HCT116 (cell line): Measurements from ENCODE around the gene ATP8B3. TPM values are rescaled to one million over a fixed set of nuclear protein-coding genes. Genes with fewer than 3 reads are reported as not detected.
A peak's percentile ranks its signal among the peaks of the same experiment; 100 is the strongest.

Experiments used
- ATAC-seq: fragments of 200-7000 bp; cut with Tn5 transposase; 2 replicates; pipeline ENCODE4 v1.9.1; 2020; ENCODE audit warnings: mild to moderate bottlenecking, moderate library complexity
- BruUV-seq: library from RNA; stranded (reverse); fragments of 400-500 nt; replicated peaks from 2 replicates; lab custom pipeline; 2021; lab: Mats Ljungman, UMichigan
- CTCF ChIA-PET: fragments of 300-600 bp; sonication (Branson Sonifier 250); formaldehyde crosslinking; loops from one replicate; lab custom pipeline; 2021; ENCODE audit warnings: antibody characterized with exemption; lab: Charles Lee
- POLR2A ChIA-PET: fragments of 300-600, 350-600 bp; sonication (Branson Sonifier 250); formaldehyde crosslinking; loops from one replicate; lab custom pipeline; 2021; ENCODE audit warnings: antibody characterized with exemption; lab: Charles Lee
- RAD21 ChIA-PET, 2 experiments: fragments of 300-600 bp; sonication (Branson Sonifier 250); formaldehyde crosslinking; loops; one replicate each; lab custom pipeline; 2023; ENCODE audit warnings: low total read pairs in 2 of 2; ENCODE audit not compliant: uncharacterized antibody in 2 of 2, unreplicated experiment in 2 of 2, low non-redundant PET in 1 of 2; lab: Charles Lee
- DNase-seq: peaks from one replicate; pipeline ENCODE4 v3.0.0-alpha.2; 2010; ENCODE audit warnings: low read depth, low spot score
- H2AFZ ChIP-seq: fragments of 200-600 bp; shearing (Covaris generic), sonication (generic); 2 replicates; pipeline ENCODE4 v1.6.1; 2017; ENCODE audit warnings: low read depth, mixed run types, mixed read lengths, antibody characterized with exemption, low read length; ENCODE audit not compliant: poor library complexity, severe bottlenecking
- H3K27ac ChIP-seq: 2 replicates; pipeline ENCODE4 v1.5.1; 2012; ENCODE audit warnings: low read depth, low read length
- H3K27me3 ChIP-seq: fragments of 200-600 bp; sonication (generic); 2 replicates; pipeline ENCODE4 v1.6.1; 2016; ENCODE audit warnings: mixed run types, low read length, mixed read lengths; ENCODE audit not compliant: insufficient read depth
- H3K36me3 ChIP-seq, 2 experiments: fragments of 200-500 bp in 1 of 2; fragments of 200-600 bp in 1 of 2; sonication (Bioruptor generic) in 1 of 2; sonication (generic) in 1 of 2; 2 replicates each; pipeline versions ENCODE4 v1.5.1 to v1.6.1; 2014 to 2016; ENCODE audit warnings: low read length in 2 of 2, inconsistent platforms in 1 of 2, mixed read lengths in 1 of 2, mixed run types in 1 of 2; ENCODE audit not compliant: insufficient read depth in 2 of 2, control insufficient read depth in 1 of 2
- H3K4me1 ChIP-seq, 2 experiments: fragments of 200-600 bp in 1 of 2; sonication (generic) in 1 of 2; 2 replicates each; pipeline versions ENCODE4 v1.5.1 to v1.6.1; 2012 to 2017; ENCODE audit warnings: low read length in 2 of 2, inconsistent platforms in 1 of 2, mild to moderate bottlenecking in 1 of 2, mixed read lengths in 1 of 2, mixed run types in 1 of 2, moderate library complexity in 1 of 2; ENCODE audit not compliant: insufficient read depth in 2 of 2, control insufficient read depth in 1 of 2
- H3K4me2 ChIP-seq: fragments of 200-600 bp; sonication (generic); 2 replicates; pipeline ENCODE4 v1.6.1; 2017; ENCODE audit warnings: mixed run types, low read length, mixed read lengths
- H3K4me3 ChIP-seq, 2 experiments: fragments of 200-600 bp in 1 of 2; sonication (generic) in 1 of 2; replicated peaks in 1 of 2; 2 replicates each; pipeline ENCODE4 v1.5.1; 2011 to 2016; ENCODE audit warnings: low read length in 2 of 2, control low read depth in 1 of 2, low read depth in 1 of 2, mild to moderate bottlenecking in 1 of 2, mixed read lengths in 1 of 2, mixed run types in 1 of 2
- H3K79me2 ChIP-seq: fragments of 200-600 bp; sonication (generic); 2 replicates; pipeline ENCODE4 v1.6.1; 2017; ENCODE audit warnings: mild to moderate bottlenecking, mixed run types, low read length, moderate library complexity, mixed read lengths; ENCODE audit not compliant: insufficient read depth
- H3K9ac ChIP-seq: fragments of 200-600 bp; sonication (generic); 2 replicates; pipeline ENCODE4 v1.6.1; 2016; ENCODE audit warnings: low read length, mixed read lengths
- H3K9me2 ChIP-seq: fragments of 200-600 bp; sonication (generic), shearing (Covaris generic); 2 replicates; pipeline ENCODE4 v1.6.1; 2017; ENCODE audit warnings: mixed run types, mild to moderate bottlenecking, moderate library complexity; ENCODE audit not compliant: insufficient read depth
- H3K9me3 ChIP-seq, 2 experiments: fragments of 200-500 bp in 1 of 2; fragments of 200-600 bp in 1 of 2; sonication (Bioruptor generic) in 1 of 2; sonication (generic) in 1 of 2; 2 replicates each; pipeline ENCODE4 v1.6.1; 2014 to 2017; ENCODE audit warnings: low read length in 2 of 2, mixed read lengths in 2 of 2, inconsistent platforms in 1 of 2, low read depth in 1 of 2, mild to moderate bottlenecking in 1 of 2, mixed run types in 1 of 2, moderate library complexity in 1 of 2; ENCODE audit not compliant: control insufficient read depth in 1 of 2, insufficient read depth in 1 of 2
- H4K20me1 ChIP-seq: fragments of 200-600 bp; sonication (generic), shearing (Covaris generic); 2 replicates; pipeline ENCODE4 v1.6.1; 2017; ENCODE audit warnings: mixed run types, mild to moderate bottlenecking, moderate library complexity; ENCODE audit not compliant: insufficient read depth
- POLR2AphosphoS5 ChIP-seq: IDR thresholded peaks from 2 replicates; pipeline ENCODE4 v1.6.1; 2011; ENCODE audit warnings: mild to moderate bottlenecking, low read depth, low read length, moderate library complexity
- RAD21 ChIP-seq: IDR thresholded peaks from 2 replicates; pipeline ENCODE4 v1.6.1; 2012; ENCODE audit warnings: low read depth, mild to moderate bottlenecking
- SP1 ChIP-seq: IDR thresholded peaks from 2 replicates; pipeline ENCODE4 v1.6.1; 2012; ENCODE audit warnings: low read depth
- SRF ChIP-seq: IDR thresholded peaks from 2 replicates; pipeline ENCODE4 v1.6.1; 2012; ENCODE audit warnings: low read depth
- YY1 ChIP-seq: IDR thresholded peaks from 2 replicates; pipeline ENCODE4 v1.6.1; 2011; ENCODE audit warnings: low read length, low read depth, moderate library complexity, mild to moderate bottlenecking; ENCODE audit not compliant: insufficient replicate concordance; ENCODE audit errors: extremely low read depth
- intact Hi-C: fragments of 100-400 bp; cut with micrococcal nuclease; formaldehyde crosslinking; loops from 2 replicates; pipeline ENCODE4 v1.10.0; 2022
- total RNA-seq: library from RNA; stranded (reverse); gene quantifications from one replicate; pipeline ENCODE4 v1.2.1, GENCODE V29; 2021; ENCODE audit not compliant: unreplicated experiment
- TF ChIP-seq, protein P1 (sequence below), 3 experiments: fragments of 200-600 bp in 1 of 3; sonication (generic) in 1 of 3; IDR thresholded peaks in 2 of 3; conservative IDR thresholded peaks in 1 of 3; 2 replicates each; pipeline ENCODE4 v1.5.1; 2012 to 2017; ENCODE audit warnings: low read depth in 2 of 3, low read length in 2 of 3, antibody characterized with exemption in 1 of 3, borderline replicate concordance in 1 of 3, control low read depth in 1 of 3, mild to moderate bottlenecking in 1 of 3, mixed read lengths in 1 of 3, mixed run types in 1 of 3, moderate library complexity in 1 of 3; ENCODE audit not compliant: insufficient read depth in 1 of 3
- TF ChIP-seq, protein P2 (sequence below): IDR thresholded peaks from 2 replicates; pipeline ENCODE4 v1.6.1; 2012

ATP8B3 gene
- total RNA-seq, 1 experiment from 2014 or later, result 17.0 TPM

DNA sequence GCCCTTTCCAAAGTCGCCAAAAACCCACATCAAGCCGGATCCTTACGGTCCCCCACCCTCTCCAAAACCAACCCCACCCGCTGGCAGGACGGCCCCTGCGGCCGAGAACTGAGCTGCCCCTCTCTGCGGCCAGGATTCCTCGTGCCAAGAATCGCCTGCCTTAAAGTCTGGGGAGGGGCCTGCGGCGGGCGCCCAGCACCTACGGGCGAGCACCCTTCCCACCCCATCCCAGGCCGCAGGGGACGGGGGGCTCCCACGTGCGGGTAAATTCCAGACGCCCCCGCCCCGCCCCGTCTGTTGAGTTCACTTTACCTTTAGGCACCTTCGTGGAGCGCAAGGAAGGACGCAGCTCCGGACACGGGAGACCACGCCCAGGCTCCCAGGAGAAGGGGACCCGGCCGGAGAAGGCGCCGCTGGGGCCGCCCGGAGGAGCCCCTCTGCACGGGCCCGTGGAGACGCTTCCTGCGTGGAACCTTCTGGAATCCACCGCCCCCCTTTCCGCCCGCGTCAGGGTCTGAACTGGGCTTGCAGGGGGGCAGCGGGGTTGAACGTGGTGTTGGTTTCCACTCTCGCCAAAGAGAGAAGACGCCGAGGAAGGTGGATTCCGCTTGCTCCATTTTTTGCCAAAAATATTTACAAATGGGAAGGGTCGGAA is 36.0 kb downstream of the ATP8B3 start:
- ChIA-PET POLR2A (no interaction called here), RAD21 (interaction anchor here in 1 of 2 experiments (0.6 kb wide), 1 partner anchor 230 kb away, joined by 3 read pairs; no protein-coding TSS in a partner anchor), CTCF (no interaction called here)
- DNase-seq, result no peak
- intact Hi-C loops, result no loop called here
- H3K9ac ChIP-seq, result no peak overlapping the region
- peak; percentile 7; the same call in 1 of the 2 replicates for TF ChIP-seq POLR2AphosphoS5
- TF ChIP-seq SRF, result no peak
- peaks cover 3% of the 10 kb centered on the region; the same call in 1 of the 2 replicates for H3K79me2 ChIP-seq
- no peak for ATAC-seq
- H3K9me2 ChIP-seq, result no peaks in the 10 kb centered on the region
- H3K4me1 ChIP-seq, result peaks cover 18 to 39% of the 10 kb centered on the region in 2 experiments
- H3K27ac ChIP-seq, result no peak overlapping the region
- peaks cover 0 to 6% of the 10 kb centered on the region in 2 experiments; a peak in 1 of 4 replicates for H3K9me3 ChIP-seq
- no peak overlapping the region for H2AFZ ChIP-seq
- H3K36me3 ChIP-seq, result no peaks in the 10 kb centered on the region
- BruUV-seq, result no TSS peak
- no peaks in the 10 kb centered on the region for H4K20me1 ChIP-seq
- H3K4me3 ChIP-seq, result no peak overlapping the region
- no peak overlapping the region for H3K4me2 ChIP-seq
- no peaks in the 10 kb centered on the region for H3K27me3 ChIP-seq

DNA sequence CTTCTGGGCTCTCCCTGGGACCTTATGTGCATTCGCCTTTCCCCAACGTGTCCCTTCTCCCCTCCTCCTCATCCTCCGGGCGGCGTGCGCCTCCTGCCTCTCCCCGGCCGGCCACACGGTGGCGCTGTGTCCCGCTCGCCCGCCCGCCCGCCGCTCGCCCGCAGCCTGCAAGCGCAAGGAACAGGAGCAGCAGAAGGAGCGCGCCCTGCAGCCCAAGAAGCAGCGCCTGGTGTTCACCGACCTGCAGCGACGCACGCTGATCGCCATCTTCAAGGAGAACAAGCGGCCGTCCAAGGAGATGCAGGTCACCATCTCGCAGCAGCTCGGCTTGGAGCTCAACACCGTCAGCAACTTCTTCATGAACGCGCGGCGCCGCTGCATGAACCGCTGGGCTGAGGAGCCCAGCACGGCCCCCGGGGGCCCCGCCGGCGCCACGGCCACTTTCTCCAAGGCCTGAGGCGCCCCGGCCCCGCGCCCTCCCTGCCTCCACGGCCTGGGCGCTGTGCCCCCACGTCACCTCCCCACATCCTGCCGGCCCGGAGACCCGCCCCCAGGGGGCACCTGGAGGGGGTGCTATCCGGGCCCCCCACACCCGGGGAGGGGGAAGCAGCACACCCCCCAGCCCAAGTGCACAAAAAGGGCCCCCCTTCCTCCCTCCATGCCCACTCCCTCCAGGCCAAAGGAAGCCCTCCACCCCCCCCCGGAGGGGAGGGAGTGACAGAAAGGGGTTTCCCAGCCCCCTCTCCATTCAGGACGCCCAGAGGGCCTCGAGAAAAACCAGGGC is 36.9 kb downstream of the ATP8B3 start:
- POLR2A ChIA-PET, result no interaction called here

More for the DNA sequence above, 36.9 kb downstream of the ATP8B3 start:
- Histone ChIP-seq H3K4me2 (no peak overlapping the region), H3K27me3 (no peaks in the 10 kb centered on the region), H3K4me1 (peaks cover 18 to 48% of the 10 kb centered on the region in 2 experiments), H3K79me2 (peaks cover 3% of the 10 kb centered on the region; the same call in 1 of the 2 replicates), H3K9me2 (no peaks in the 10 kb centered on the region), H3K9me3 (peaks cover 4 to 9% of the 10 kb centered on the region in 2 experiments; a peak in 3 of 4 replicates), H3K9ac (no peak overlapping the region), H3K36me3 (0 out of 4 replicates have a peak, but pooled peaks cover 0 to 1% of the 10 kb centered on the region in 2 experiments), H3K27ac (no peak overlapping the region), H2AFZ (no peak overlapping the region), H3K4me3 (no peak overlapping the region), H4K20me1 (no peaks in the 10 kb centered on the region)
- RAD21 ChIA-PET, result no interaction called here
- intact Hi-C loops, result no loop called here
- TF ChIP-seq SP1 (no peak), YY1 (no peak), RAD21 (peak; percentile 37)
- TF ChIP-seq, protein P1, sequence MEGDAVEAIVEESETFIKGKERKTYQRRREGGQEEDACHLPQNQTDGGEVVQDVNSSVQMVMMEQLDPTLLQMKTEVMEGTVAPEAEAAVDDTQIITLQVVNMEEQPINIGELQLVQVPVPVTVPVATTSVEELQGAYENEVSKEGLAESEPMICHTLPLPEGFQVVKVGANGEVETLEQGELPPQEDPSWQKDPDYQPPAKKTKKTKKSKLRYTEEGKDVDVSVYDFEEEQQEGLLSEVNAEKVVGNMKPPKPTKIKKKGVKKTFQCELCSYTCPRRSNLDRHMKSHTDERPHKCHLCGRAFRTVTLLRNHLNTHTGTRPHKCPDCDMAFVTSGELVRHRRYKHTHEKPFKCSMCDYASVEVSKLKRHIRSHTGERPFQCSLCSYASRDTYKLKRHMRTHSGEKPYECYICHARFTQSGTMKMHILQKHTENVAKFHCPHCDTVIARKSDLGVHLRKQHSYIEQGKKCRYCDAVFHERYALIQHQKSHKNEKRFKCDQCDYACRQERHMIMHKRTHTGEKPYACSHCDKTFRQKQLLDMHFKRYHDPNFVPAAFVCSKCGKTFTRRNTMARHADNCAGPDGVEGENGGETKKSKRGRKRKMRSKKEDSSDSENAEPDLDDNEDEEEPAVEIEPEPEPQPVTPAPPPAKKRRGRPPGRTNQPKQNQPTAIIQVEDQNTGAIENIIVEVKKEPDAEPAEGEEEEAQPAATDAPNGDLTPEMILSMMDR (IDR thresholded peaks at IDR 0.05 in 2 of 3, conservative IDR thresholded peaks at IDR 0.05 in 1 of 3; ENCODE audit: borderline replicate concordance in 1 of 3, insufficient read depth in 1 of 3, low read depth in 2 of 3, low read length in 2 of 3), result peak; percentile 35 to 74 (median 61); a peak in 5 of 6 replicates
- TF ChIP-seq, protein P2, sequence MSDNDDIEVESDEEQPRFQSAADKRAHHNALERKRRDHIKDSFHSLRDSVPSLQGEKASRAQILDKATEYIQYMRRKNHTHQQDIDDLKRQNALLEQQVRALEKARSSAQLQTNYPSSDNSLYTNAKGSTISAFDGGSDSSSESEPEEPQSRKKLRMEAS, result no peak
- CTCF ChIA-PET, result no interaction called here
- no TSS peak for BruUV-seq
- DNase-seq (no peak), ATAC-seq (peak; percentile 61)
